HEK293 (cell line): Measurements from ENCODE around the gene RPP38.

ENCODE experiments used
- CTCF ChIA-PET: fragments of 350-600 bp; formaldehyde crosslinking; extraction: SDS; loops from one replicate; lab custom pipeline; 2021; ENCODE audit warnings: antibody characterized with exemption; lab: Yijun Ruan, JAX
- POLR2A ChIA-PET: fragments of 300-600 bp; formaldehyde crosslinking; extraction: SDS; loops from one replicate; lab custom pipeline; 2020; ENCODE audit warnings: antibody characterized with exemption, inconsistent platforms; lab: Yijun Ruan, JAX
- H3K27ac ChIP-seq: fragments of 200-500 bp; sonication (Bioruptor generic); 2 replicates; pipeline ENCODE4 v1.5.1; 2014; ENCODE audit warnings: low read depth, low read length, control low read depth, inconsistent platforms; ENCODE audit errors: extremely low read depth
- H3K36me3 ChIP-seq, 2 experiments: fragments of 200-500 bp in 1 of 2; sonication (Bioruptor generic) in 1 of 2; 1 replicate in 1 of 2; 2 replicates in 1 of 2; pipeline ENCODE4 v1.5.1; 2014 to 2017; ENCODE audit warnings: inconsistent platforms in 2 of 2, low read length in 2 of 2; ENCODE audit not compliant: control insufficient read depth in 2 of 2, insufficient read depth in 1 of 2
- H3K4me1 ChIP-seq: fragments of 200-500 bp; sonication (Bioruptor generic); 2 replicates; pipeline ENCODE4 v1.5.1; 2014; ENCODE audit warnings: mild to moderate bottlenecking, low read length, inconsistent platforms; ENCODE audit not compliant: control insufficient read depth, insufficient read depth
- H3K4me3 ChIP-seq: 2 replicates; pipeline ENCODE4 v1.5.1; 2011; ENCODE audit warnings: low read depth, mild to moderate bottlenecking, control low read depth, low read length, moderate library complexity
- H3K9me3 ChIP-seq: fragments of 200-500 bp; sonication (Bioruptor generic); 2 replicates; pipeline ENCODE4 v1.5.1; 2014; ENCODE audit warnings: low read depth, low read length, inconsistent platforms; ENCODE audit not compliant: control insufficient read depth, insufficient read depth
- FEZF1 ChIP-seq: fragments of 450-650 bp; formaldehyde crosslinking; IDR thresholded peaks from 2 replicates; pipeline ENCODE4 v1.5.1; 2016; ENCODE audit warnings: missing biosample characterization, missing genetic modification characterization
- HOXA7 ChIP-seq: sonication (generic); formaldehyde crosslinking; IDR thresholded peaks from 2 replicates; pipeline ENCODE4 v1.8.1; 2022; ENCODE audit warnings: missing genetic modification reagents, borderline replicate concordance
- KLF10 ChIP-seq: fragments of 450-650 bp; IDR thresholded peaks from 2 replicates; pipeline ENCODE4 v1.5.1; 2018; ENCODE audit warnings: missing biosample characterization, mild to moderate bottlenecking, missing genetic modification characterization
- KLF7 ChIP-seq: fragments of 450-650 bp; formaldehyde crosslinking; IDR thresholded peaks from 2 replicates; pipeline ENCODE4 v1.5.1; 2016; ENCODE audit warnings: missing biosample characterization, missing genetic modification characterization, borderline replicate concordance
- OVOL3 ChIP-seq: fragments of 450-650 bp; formaldehyde crosslinking; IDR thresholded peaks from 2 replicates; pipeline ENCODE4 v1.5.1; 2016; ENCODE audit warnings: missing biosample characterization, missing genetic modification characterization
- PRDM6 ChIP-seq: fragments of 450-650 bp; formaldehyde crosslinking; IDR thresholded peaks from 2 replicates; pipeline ENCODE4 v1.5.1; 2017; ENCODE audit warnings: missing biosample characterization, missing genetic modification characterization
- RBAK ChIP-seq: fragments of 450-650 bp; formaldehyde crosslinking; IDR thresholded peaks from 2 replicates; pipeline ENCODE4 v1.5.1; 2016; ENCODE audit warnings: missing biosample characterization, missing genetic modification characterization
- ZEB2 ChIP-seq: fragments of 450-650 bp; formaldehyde crosslinking; IDR thresholded peaks from 2 replicates; pipeline ENCODE4 v1.5.1; 2016; ENCODE audit warnings: missing biosample characterization, missing genetic modification characterization
- ZNF155 ChIP-seq: fragments of 450-650 bp; formaldehyde crosslinking; IDR thresholded peaks from 2 replicates; pipeline ENCODE4 v1.5.1; 2016; ENCODE audit warnings: missing biosample characterization, missing genetic modification characterization
- ZNF184 ChIP-seq: fragments of 450-650 bp; IDR thresholded peaks from 2 replicates; pipeline ENCODE4 v1.5.1; 2018; ENCODE audit warnings: missing biosample characterization, mild to moderate bottlenecking, missing genetic modification characterization
- ZNF362 ChIP-seq: fragments of 450-650 bp; formaldehyde crosslinking; IDR thresholded peaks from 2 replicates; pipeline ENCODE4 v1.5.1; 2016; ENCODE audit warnings: missing biosample characterization, missing genetic modification characterization
- ZNF404 ChIP-seq: fragments of 450-650 bp; formaldehyde crosslinking; IDR thresholded peaks from 2 replicates; pipeline ENCODE4 v1.5.1; 2017; ENCODE audit warnings: missing biosample characterization, missing genetic modification characterization
- ZNF423 ChIP-seq: fragments of 450-650 bp; formaldehyde crosslinking; IDR thresholded peaks from 2 replicates; pipeline ENCODE4 v1.5.1; 2016; ENCODE audit warnings: missing biosample characterization, missing genetic modification characterization
- ZNF473 ChIP-seq: fragments of 450-650 bp; formaldehyde crosslinking; IDR thresholded peaks from 2 replicates; pipeline ENCODE4 v1.5.1; 2017; ENCODE audit warnings: missing biosample characterization, missing genetic modification characterization
- ZNF48 ChIP-seq: fragments of 450-650 bp; formaldehyde crosslinking; IDR thresholded peaks from 2 replicates; pipeline ENCODE4 v1.5.1; 2016; ENCODE audit warnings: missing biosample characterization, missing genetic modification characterization
- ZNF529 ChIP-seq: fragments of 450-650 bp; formaldehyde crosslinking; IDR thresholded peaks from 2 replicates; pipeline ENCODE4 v1.5.1; 2017; ENCODE audit warnings: missing genetic modification characterization, missing biosample characterization; ENCODE audit not compliant: insufficient replicate concordance
- ZNF621 ChIP-seq: fragments of 450-650 bp; formaldehyde crosslinking; IDR thresholded peaks from 2 replicates; pipeline ENCODE4 v1.5.1; 2017; ENCODE audit warnings: missing biosample characterization, missing genetic modification characterization
- ZNF626 ChIP-seq: fragments of 450-650 bp; sonication (Bioruptor Pico); formaldehyde crosslinking; IDR thresholded peaks from 2 replicates; pipeline ENCODE4 v1.5.1; 2018; ENCODE audit warnings: missing biosample characterization, missing genetic modification characterization, inconsistent platforms
- ZNF654 ChIP-seq: fragments of 450-650 bp; formaldehyde crosslinking; IDR thresholded peaks from 2 replicates; pipeline ENCODE4 v1.5.1; 2016; ENCODE audit warnings: low read depth, missing biosample characterization, missing genetic modification characterization
- ZNF791 ChIP-seq: fragments of 450-650 bp; formaldehyde crosslinking; IDR thresholded peaks from 2 replicates; pipeline ENCODE4 v1.5.1; 2016; ENCODE audit warnings: missing biosample characterization, missing genetic modification characterization
- ZNF792 ChIP-seq: fragments of 450-650 bp; formaldehyde crosslinking; IDR thresholded peaks from 2 replicates; pipeline ENCODE4 v1.5.1; 2016; ENCODE audit warnings: missing biosample characterization, missing genetic modification characterization
- ZSCAN30 ChIP-seq: fragments of 450-650 bp; IDR thresholded peaks from 2 replicates; pipeline ENCODE4 v1.5.1; 2018; ENCODE audit warnings: missing biosample characterization, mild to moderate bottlenecking, missing genetic modification characterization, moderate library complexity
- TF ChIP-seq, protein P1 (sequence below): fragments of 450-650 bp; formaldehyde crosslinking; IDR thresholded peaks from 2 replicates; pipeline ENCODE4 v1.5.1; 2016; ENCODE audit warnings: missing biosample characterization, missing genetic modification characterization

RPP38 gene

DNA sequence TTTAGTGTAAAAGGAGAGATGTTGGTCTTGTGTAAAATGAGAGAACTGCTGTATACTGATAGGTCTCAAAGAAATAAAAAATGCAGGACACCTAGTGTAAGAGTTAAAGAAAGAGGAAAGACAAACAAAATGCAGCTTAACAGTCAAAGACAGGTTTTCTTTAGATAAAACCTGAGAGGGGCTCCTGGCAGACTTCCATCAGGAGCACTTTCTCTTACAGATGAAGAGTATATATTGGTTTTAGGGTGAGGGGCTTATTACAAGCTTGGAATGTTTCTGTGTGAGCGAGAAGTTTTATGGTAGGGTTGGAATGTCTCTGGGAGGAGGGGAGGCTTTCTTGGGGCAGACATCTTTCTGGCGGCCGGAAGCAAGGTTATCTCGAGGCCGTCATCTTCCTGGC lies 24.8 kb upstream of the RPP38 start (continued):
- no peak for TF ChIP-seq HOXA7 (CRISPR knock-in tag)
- TF ChIP-seq ZNF529 (tag by site-specific recombination), result peak; percentile 50
- TF ChIP-seq ZNF404, result no peak
- no peak for TF ChIP-seq ZEB2 (tag by site-specific recombination)
- TF ChIP-seq ZNF473 (tag by site-specific recombination), result no peak
- TF ChIP-seq RBAK (tag by site-specific recombination), result no peak
- no peak for TF ChIP-seq PRDM6
- no peak for TF ChIP-seq KLF10
- no peak for TF ChIP-seq FEZF1 (tag by site-specific recombination)
- TF ChIP-seq, protein P1, sequence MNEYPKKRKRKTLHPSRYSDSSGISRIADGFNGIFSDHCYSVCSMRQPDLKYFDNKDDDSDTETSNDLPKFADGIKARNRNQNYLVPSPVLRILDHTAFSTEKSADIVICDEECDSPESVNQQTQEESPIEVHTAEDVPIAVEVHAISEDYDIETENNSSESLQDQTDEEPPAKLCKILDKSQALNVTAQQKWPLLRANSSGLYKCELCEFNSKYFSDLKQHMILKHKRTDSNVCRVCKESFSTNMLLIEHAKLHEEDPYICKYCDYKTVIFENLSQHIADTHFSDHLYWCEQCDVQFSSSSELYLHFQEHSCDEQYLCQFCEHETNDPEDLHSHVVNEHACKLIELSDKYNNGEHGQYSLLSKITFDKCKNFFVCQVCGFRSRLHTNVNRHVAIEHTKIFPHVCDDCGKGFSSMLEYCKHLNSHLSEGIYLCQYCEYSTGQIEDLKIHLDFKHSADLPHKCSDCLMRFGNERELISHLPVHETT, result no peak
- no peak for TF ChIP-seq ZSCAN30
- TF ChIP-seq ZNF792 (tag by site-specific recombination), result no peak
- TF ChIP-seq, all 188 proteins: peak for 12

GRCh38 chr10:15075421-15075820 lies 21.7 kb upstream of the RPP38 start:
- Histone ChIP-seq H3K36me3 (no peaks in the 10 kb centered on the region; a peak in 1 of 3 replicates), H3K4me3 (no peak overlapping the region), H3K27ac (no peak overlapping the region)
- TF ChIP-seq ZNF654 (tag by site-specific recombination) (no peak), ZNF621 (tag by site-specific recombination) (no peak), ZNF155 (no peak), OVOL3 (tag by site-specific recombination) (no peak), ZNF362 (tag by site-specific recombination) (no peak), ZNF48 (tag by site-specific recombination) (no peak), ZNF184 (tag by site-specific recombination) (no peak), ZNF423 (tag by site-specific recombination) (no peak), HOXA7 (CRISPR knock-in tag) (no peak), ZNF626 (no peak)
- TF ChIP-seq, all 188 proteins: peak for 0
- no peaks in the 10 kb centered on the region for H3K4me1 ChIP-seq
- no peaks in the 10 kb centered on the region for H3K9me3 ChIP-seq
- CTCF ChIA-PET, result no interaction called here
- POLR2A ChIA-PET, result no interaction called here

- Histone ChIP-seq H3K27ac (no peak overlapping the region), H3K4me1 (no peaks in the 10 kb centered on the region), H3K36me3 (no peaks in the 10 kb centered on the region), H3K4me3 (peak overlapping the region; percentile 15), H3K9me3 (no peaks in the 10 kb centered on the region)
- ChIA-PET POLR2A (no interaction called here), CTCF (no interaction called here)
- no peak for TF ChIP-seq ZNF791 (tag by site-specific recombination)
- no peak for TF ChIP-seq KLF7
Measured at GRCh38 chr10:15083674-15084501, 13.3 kb upstream of the RPP38 start.
